Measurements from ENCODE around the gene FERMT1. TPM values are rescaled to one million over a fixed set of nuclear protein-coding genes. Genes with fewer than 3 reads are reported as not detected.

FERMT1 gene
- total and polyA plus RNA-seq, 2 of the 4 experiments (the other 2 are of a cell fraction): 1.8 to 2.3 TPM

DNA sequence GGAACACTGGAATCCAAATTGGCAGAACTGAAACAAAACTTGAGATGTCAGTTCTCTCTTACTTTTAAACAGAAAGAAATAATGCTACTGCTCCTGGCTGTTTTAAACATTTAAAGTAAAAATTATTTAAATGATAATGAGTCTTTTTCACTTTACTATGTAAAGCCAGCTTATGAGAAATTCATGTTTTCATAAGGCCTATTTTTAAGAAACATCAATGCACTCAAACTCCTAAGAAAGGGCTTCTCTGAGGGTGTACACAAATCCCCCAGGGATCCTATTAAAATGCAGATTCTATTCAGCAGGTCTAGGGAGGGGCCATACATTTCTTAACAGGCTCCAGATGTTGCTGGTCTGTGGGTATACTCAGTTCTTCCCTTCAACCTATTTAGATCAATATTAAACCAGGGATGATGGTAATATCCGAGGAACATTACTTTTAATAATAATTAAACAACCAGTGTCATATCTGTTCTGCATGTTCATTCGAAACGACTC, 2.3 kb downstream of the FERMT1 start:
- ChIA-PET POLR2A (ENCODE audit: unreplicated experiment) (no interaction called here), CTCF (no interaction called here)
- Histone ChIP-seq H3K18ac (ENCODE audit: low read depth, low read length) (no peak overlapping the region), H3K4me3 (ENCODE audit: insufficient read depth, low read depth, low read length) (no peak overlapping the region), H3K79me1 (ENCODE audit: low read depth in 1 of 2, low read length in 2 of 2) (no peaks in the 10 kb centered on the region), H2AFZ (replicated peaks; ENCODE audit: low read length, poor library complexity) (no peak overlapping the region), H3K4me1 (ENCODE audit: control insufficient read depth, insufficient read depth, low read length) (peaks cover 3% of the 10 kb centered on the region; the same call in 1 of the 2 replicates), H3K9me3 (ENCODE audit: control insufficient read depth, insufficient read depth, low read length) (no peaks in the 10 kb centered on the region), H2BK20ac (ENCODE audit: low read depth, low read length) (no peak overlapping the region), H2BK15ac (ENCODE audit: low read depth, low read length) (no peak overlapping the region), H4K8ac (ENCODE audit: low read depth in 2 of 2, low read length in 2 of 2) (no peak overlapping the region), H2BK120ac (ENCODE audit: low read depth, low read length) (no peak overlapping the region), H3K9ac (ENCODE audit: low read depth, low read length) (no peak overlapping the region), H4K20me1 (ENCODE audit: insufficient read depth, low read length) (no peaks in the 10 kb centered on the region), H4K91ac (ENCODE audit: insufficient read depth, low read depth, low read length) (no peak overlapping the region), H3K4ac (ENCODE audit: low read depth, low read length) (no peak overlapping the region), H3K4me2 (ENCODE audit: low read depth, low read length) (no peak overlapping the region), H3K27ac (ENCODE audit: insufficient read depth, low read length) (no peak overlapping the region), H3K36me3 (ENCODE audit: control insufficient read depth, insufficient read depth, low read length) (no peaks in the 10 kb centered on the region), H3K14ac (replicated peaks; ENCODE audit: low read depth, low read length) (no peak overlapping the region), H3K9me1 (ENCODE audit: insufficient read depth, low read length) (no peaks in the 10 kb centered on the region; the same call in 1 of the 2 replicates), H3K27me3 (ENCODE audit: control insufficient read depth, insufficient read depth, low read length) (no peaks in the 10 kb centered on the region), H2BK5ac (ENCODE audit: low read depth, low read length, poor library complexity, severe bottlenecking) (no peak overlapping the region), H3K56ac (ENCODE audit: extremely low read depth, insufficient read depth, low read length) (no peak overlapping the region), H2AK9ac (replicated peaks; ENCODE audit: low read depth, low read length, poor library complexity) (no peak overlapping the region), H4K5ac (ENCODE audit: low read depth, low read length) (no peak overlapping the region), H3K23ac (ENCODE audit: low read depth, low read length) (no peak overlapping the region), H2AK5ac (ENCODE audit: low read depth, low read length) (no peak overlapping the region)
- BruUV-seq (replicated peaks): no TSS peak
- intact Hi-C loops (cut with micrococcal nuclease): no loop called here
- no peak for TF ChIP-seq FOS (IDR thresholded peaks at IDR 0.05; ENCODE audit: low read depth, low read length)
- TF ChIP-seq RAD21 (IDR thresholded peaks at IDR 0.05; ENCODE audit: low read length): no peak
- no peak for TF ChIP-seq MAFK (IDR thresholded peaks at IDR 0.05; ENCODE audit: low read depth, low read length)
- TF ChIP-seq, protein P1, sequence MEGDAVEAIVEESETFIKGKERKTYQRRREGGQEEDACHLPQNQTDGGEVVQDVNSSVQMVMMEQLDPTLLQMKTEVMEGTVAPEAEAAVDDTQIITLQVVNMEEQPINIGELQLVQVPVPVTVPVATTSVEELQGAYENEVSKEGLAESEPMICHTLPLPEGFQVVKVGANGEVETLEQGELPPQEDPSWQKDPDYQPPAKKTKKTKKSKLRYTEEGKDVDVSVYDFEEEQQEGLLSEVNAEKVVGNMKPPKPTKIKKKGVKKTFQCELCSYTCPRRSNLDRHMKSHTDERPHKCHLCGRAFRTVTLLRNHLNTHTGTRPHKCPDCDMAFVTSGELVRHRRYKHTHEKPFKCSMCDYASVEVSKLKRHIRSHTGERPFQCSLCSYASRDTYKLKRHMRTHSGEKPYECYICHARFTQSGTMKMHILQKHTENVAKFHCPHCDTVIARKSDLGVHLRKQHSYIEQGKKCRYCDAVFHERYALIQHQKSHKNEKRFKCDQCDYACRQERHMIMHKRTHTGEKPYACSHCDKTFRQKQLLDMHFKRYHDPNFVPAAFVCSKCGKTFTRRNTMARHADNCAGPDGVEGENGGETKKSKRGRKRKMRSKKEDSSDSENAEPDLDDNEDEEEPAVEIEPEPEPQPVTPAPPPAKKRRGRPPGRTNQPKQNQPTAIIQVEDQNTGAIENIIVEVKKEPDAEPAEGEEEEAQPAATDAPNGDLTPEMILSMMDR (conservative IDR thresholded peaks at IDR 0.05; ENCODE audit: low read depth, low read length): no peak
- no peak for TF ChIP-seq MXI1 (IDR thresholded peaks at IDR 0.05; ENCODE audit: borderline replicate concordance, low read depth, low read length)
- no peak for TF ChIP-seq RCOR1 (IDR thresholded peaks at IDR 0.05; ENCODE audit: insufficient replicate concordance, low read length)
- no peak for TF ChIP-seq CEBPB (IDR thresholded peaks at IDR 0.05; ENCODE audit: low read depth, low read length)
- no peak for TF ChIP-seq SMC3 (IDR thresholded peaks at IDR 0.05; ENCODE audit: low read depth, low read length)
- TF ChIP-seq NFE2L2 (IDR thresholded peaks at IDR 0.05; ENCODE audit: low read depth, low read length): no peak
- TF ChIP-seq BHLHE40 (IDR thresholded peaks at IDR 0.05; ENCODE audit: low read depth, low read length): no peak
- no peak for TF ChIP-seq CHD1 (IDR thresholded peaks at IDR 0.05; ENCODE audit: low read depth, low read length)
- TF ChIP-seq POLR2A (IDR thresholded peaks at IDR 0.05; ENCODE audit: low read depth, low read length): no peak
- TF ChIP-seq MAZ (IDR thresholded peaks at IDR 0.05; ENCODE audit: borderline replicate concordance, low read depth, low read length): no peak
- TF ChIP-seq, protein P2, sequence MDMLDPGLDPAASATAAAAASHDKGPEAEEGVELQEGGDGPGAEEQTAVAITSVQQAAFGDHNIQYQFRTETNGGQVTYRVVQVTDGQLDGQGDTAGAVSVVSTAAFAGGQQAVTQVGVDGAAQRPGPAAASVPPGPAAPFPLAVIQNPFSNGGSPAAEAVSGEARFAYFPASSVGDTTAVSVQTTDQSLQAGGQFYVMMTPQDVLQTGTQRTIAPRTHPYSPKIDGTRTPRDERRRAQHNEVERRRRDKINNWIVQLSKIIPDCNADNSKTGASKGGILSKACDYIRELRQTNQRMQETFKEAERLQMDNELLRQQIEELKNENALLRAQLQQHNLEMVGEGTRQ (IDR thresholded peaks at IDR 0.05; ENCODE audit: low read depth, low read length): no peak
- ATAC-seq (ENCODE audit: low read depth) (no peak), DNase-seq (no peak)
- dilution Hi-C loops (cut with HindIII; ENCODE audit: low sequenced_read_pairs, unreplicated experiment): no loop called here
- no CpG with 5 or more reads among the region's 3 CpGs for whole genome bisulfite sequencing, 2 experiments (ENCODE audit: extremely low coverage in 2 of 2, insufficient read length in 1 of 2)
- in situ Hi-C loops (cut with MboI; ENCODE audit: low sequenced_read_pairs): no loop called here
